K562 (cell line): ENCODE measurements around the gene TAF1D. TPM values are rescaled to one million over a fixed set of nuclear protein-coding genes. Genes with fewer than 3 reads are reported as not detected.

Source experiments
- ATAC-seq: fragments of 200-7000 bp; cut with Tn5 transposase; 3 replicates; pipeline ENCODE4 v1.9.1; 2020; ENCODE audit warnings: moderate library complexity
- BruUV-seq: library from RNA; stranded (reverse); fragments of 400-500 nt; replicated peaks from 2 replicates; lab custom pipeline; 2021; lab: Mats Ljungman, UMichigan
- CTCF ChIA-PET: fragments of 300-600 bp; formaldehyde crosslinking; extraction: SDS; loops from one replicate; lab custom pipeline; 2021; ENCODE audit warnings: low intra/inter-chr PET ratio; lab: Yijun Ruan, JAX
- POLR2A ChIA-PET: fragments of 300-600, 350-650 bp; sonication (Branson Sonifier 250); formaldehyde crosslinking; extraction: SDS; loops from one replicate; lab custom pipeline; 2021; ENCODE audit warnings: antibody characterized with exemption, inconsistent platforms; lab: Yijun Ruan, JAX
- DNase-seq, 4 experiments: peaks; one replicate each; pipeline versions ENCODE4 v3.0.0 to v3.0.0-alpha.2; 2011 to 2018; ENCODE audit warnings: low spot score in 3 of 4, mixed read lengths in 3 of 4; ENCODE audit errors: extremely low read depth in 1 of 4
- FAIRE-seq: peaks from 2 replicates; lab custom pipeline; 2011; peaks lifted over from hg19 to GRCh38; lab: Jason Lieb, UNC
- H2AFZ ChIP-seq: 2 replicates; pipeline ENCODE4 v1.6.0; 2011; ENCODE audit warnings: low read depth, low read length, control low read depth, inconsistent platforms
- H3K27ac ChIP-seq: fragments of 200-600 bp; 3 replicates; pipeline ENCODE4 v1.8.0; 2011; ENCODE audit warnings: low read depth, mild to moderate bottlenecking, control low read depth, inconsistent platforms, low read length, moderate library complexity, mixed read lengths; ENCODE audit errors: extremely low read depth
- H3K27me3 ChIP-seq, 2 experiments: fragments of 300-600 bp in 1 of 2; 2 replicates in 1 of 2; 3 replicates in 1 of 2; pipeline versions ENCODE4 v1.6.0 to v1.8.0; 2011; ENCODE audit warnings: inconsistent platforms in 2 of 2, low read length in 2 of 2, mild to moderate bottlenecking in 1 of 2, mixed read lengths in 1 of 2, moderate library complexity in 1 of 2; ENCODE audit not compliant: control insufficient read depth in 2 of 2, insufficient read depth in 2 of 2
- H3K36me3 ChIP-seq: fragments of 300-600 bp; 3 replicates; pipeline ENCODE4 v1.8.0; 2011; ENCODE audit warnings: mild to moderate bottlenecking, low read length, inconsistent platforms; ENCODE audit not compliant: control insufficient read depth, insufficient read depth
- H3K4me1 ChIP-seq, 2 experiments: fragments of 200-600 bp in 1 of 2; replicated peaks in 1 of 2; 2 replicates in 1 of 2; 3 replicates in 1 of 2; pipeline versions ENCODE4 v1.5.1 to v1.8.0; 2011; ENCODE audit warnings: inconsistent platforms in 2 of 2, low read length in 2 of 2, mild to moderate bottlenecking in 1 of 2, mixed read lengths in 1 of 2, moderate library complexity in 1 of 2; ENCODE audit not compliant: control insufficient read depth in 2 of 2, insufficient read depth in 2 of 2
- H3K4me2 ChIP-seq: 2 replicates; pipeline ENCODE4 v1.6.1; 2011; ENCODE audit warnings: low read length, control low read depth, inconsistent platforms, mixed read lengths; ENCODE audit not compliant: insufficient read depth
- H3K4me3 ChIP-seq: fragments of 200-600 bp; sonication (generic), shearing (Covaris generic); 2 replicates; pipeline ENCODE4 v1.5.1; 2016; ENCODE audit warnings: control low read depth, inconsistent platforms
- H3K79me2 ChIP-seq: fragments of 200-600 bp; 3 replicates; pipeline ENCODE4 v1.8.0; 2011; ENCODE audit warnings: low read length, inconsistent platforms; ENCODE audit not compliant: control insufficient read depth, insufficient read depth
- H3K9ac ChIP-seq, 2 experiments: 2 replicates each; pipeline versions ENCODE4 v1.6.0 to v1.6.1; 2011; ENCODE audit warnings: low read depth in 2 of 2, low read length in 2 of 2, control low read depth in 1 of 2, inconsistent platforms in 1 of 2, mild to moderate bottlenecking in 1 of 2, mixed read lengths in 1 of 2; ENCODE audit not compliant: insufficient read depth in 1 of 2
- H3K9me1 ChIP-seq: one replicate; pipeline ENCODE4 v1.6.0; 2011; ENCODE audit warnings: inconsistent platforms, mild to moderate bottlenecking, low read length, moderate library complexity; ENCODE audit not compliant: control insufficient read depth, insufficient read depth
- H3K9me3 ChIP-seq: replicated peaks from 2 replicates; pipeline ENCODE4 v1.5.1; 2011; ENCODE audit warnings: low read depth, low read length, inconsistent platforms; ENCODE audit not compliant: control insufficient read depth, insufficient read depth
- H4K20me1 ChIP-seq: replicated peaks from 2 replicates; pipeline ENCODE4 v1.6.1; 2011; ENCODE audit warnings: low read length, inconsistent platforms, mixed read lengths; ENCODE audit not compliant: control insufficient read depth, insufficient read depth
- WGBS: fragments of 100-300 bp; shearing (Covaris generic); methylation state at CpG from one replicate; pipeline ENCODE4 v1.1.6; 2016; ENCODE audit warnings: low coverage, mixed read lengths; ENCODE audit not compliant: insufficient coverage; ENCODE audit errors: missing lambda C conversion rate; 5-methylcytosine and 5-hydroxymethylcytosine counted together
- in situ Hi-C: fragments of 300-500 bp; cut with MboI; formaldehyde crosslinking; loops from 4 replicates; pipeline ENCODE4 v1.15.0; 2018; ENCODE audit warnings: inconsistent platforms, mixed read lengths
- intact Hi-C: fragments of 100-400 bp; cut with micrococcal nuclease; formaldehyde crosslinking; loops from 2 replicates; pipeline ENCODE4 v1.14.2; 2022
- polyA plus RNA-seq, 8 experiments: library from polyadenylated mRNA; depleted of rRNA in 4 of 8; stranded (reverse) in 5 of 8; unstranded in 3 of 8; fragments of >200 nt; fragmentation: Nextera tagmentation in 2 of 8; fragmentation: Illumina TruSeq in 1 of 8; extraction: Ambion mirVana in 2 of 8; extraction: Trizol in 1 of 8; gene quantifications; 2 replicates each; pipeline versions ENCODE4 v1.2.1 to v1.2.3, GENCODE V29; 2011 to 2014; ENCODE audit warnings: inconsistent platforms in 1 of 8, missing spikeins in 1 of 8
- total RNA-seq, 7 experiments: library from RNA; depleted of rRNA in 6 of 7; stranded (reverse); fragments of >200 nt in 6 of 7; fragmentation: Illumina TruSeq in 2 of 7; extraction: Trizol in 2 of 7; gene quantifications; 2 replicates each; pipeline versions ENCODE4 v1.2.1 to v1.2.3, GENCODE V29; 2011 to 2021; ENCODE audit warnings: low replicate concordance in 1 of 7
- TF ChIP-seq, protein P1 (sequence below), 3 experiments: IDR thresholded peaks in 2 of 3; conservative IDR thresholded peaks in 1 of 3; 2 replicates each; pipeline ENCODE4 v1.5.1; 2011 to 2012; ENCODE audit warnings: low read length in 3 of 3, mild to moderate bottlenecking in 3 of 3, control low read depth in 2 of 3, improper control_type of control experiment in 1 of 3, inconsistent platforms in 1 of 3, low read depth in 1 of 3, mixed read lengths in 1 of 3, moderate library complexity in 1 of 3; ENCODE audit not compliant: insufficient read depth in 2 of 3
- TF ChIP-seq, protein P2 (sequence below), 2 experiments: IDR thresholded peaks; 2 replicates each; pipeline ENCODE4 v1.6.1; 2011; ENCODE audit warnings: borderline replicate concordance in 1 of 2, control low read depth in 1 of 2, low read depth in 1 of 2, low read length in 1 of 2, mild to moderate bottlenecking in 1 of 2, mixed read lengths in 1 of 2, moderate library complexity in 1 of 2; ENCODE audit not compliant: insufficient read depth in 1 of 2, insufficient read length in 1 of 2, poor library complexity in 1 of 2, severe bottlenecking in 1 of 2; ENCODE audit errors: extremely low read depth in 1 of 2

TAF1D gene
- total and polyA plus RNA-seq, 9 of the 15 experiments (the other 6 are each of a cell fraction or from before 2014, with no cell fraction given), result 122 to 347 (median 250) TPM

DNA sequence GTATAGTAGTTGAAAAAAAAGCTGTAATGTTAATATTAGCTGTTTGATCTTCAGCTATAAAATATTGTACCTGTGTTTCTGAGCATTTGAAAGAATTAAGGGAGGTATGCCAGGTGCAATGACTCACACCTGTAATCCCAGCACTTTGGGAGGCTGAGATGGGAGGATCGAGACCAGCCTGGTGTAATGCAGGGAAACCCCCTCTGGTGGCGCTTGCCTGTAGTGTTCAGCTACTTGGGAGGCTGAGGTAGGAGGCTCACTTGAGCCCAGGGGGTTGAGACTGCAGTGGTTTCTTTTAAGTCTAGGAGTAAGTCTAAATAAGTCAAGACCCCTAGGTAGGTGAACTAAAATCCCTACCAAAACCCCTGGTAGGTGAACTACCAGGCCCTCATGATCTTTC lies 37.1 kb downstream of the TAF1D start:
- Histone ChIP-seq H2AFZ (no peak overlapping the region), H3K27ac (no peak overlapping the region), H3K27me3 (no peaks in the 10 kb centered on the region), H3K9me1 (no peaks in the 10 kb centered on the region), H3K9me3 (peaks cover 4% of the 10 kb centered on the region; the same call in 1 of the 2 replicates)
- ATAC-seq, result peak; percentile 72
- ChIA-PET POLR2A (interaction anchor here (0.5 to 1.0 kb wide), 2 partner anchors 9 to 14 kb away, joined by 3 read pairs; no protein-coding TSS in a partner anchor), CTCF (no interaction called here)
- no peak for FAIRE-seq
- in situ Hi-C loops, result no loop called here
- DNase-seq, result peak in 2 of 4 experiments; percentile 20 to 22
- 91% methylated on average over 2 of the region's 2 CpGs for WGBS
- TF ChIP-seq, protein P1, sequence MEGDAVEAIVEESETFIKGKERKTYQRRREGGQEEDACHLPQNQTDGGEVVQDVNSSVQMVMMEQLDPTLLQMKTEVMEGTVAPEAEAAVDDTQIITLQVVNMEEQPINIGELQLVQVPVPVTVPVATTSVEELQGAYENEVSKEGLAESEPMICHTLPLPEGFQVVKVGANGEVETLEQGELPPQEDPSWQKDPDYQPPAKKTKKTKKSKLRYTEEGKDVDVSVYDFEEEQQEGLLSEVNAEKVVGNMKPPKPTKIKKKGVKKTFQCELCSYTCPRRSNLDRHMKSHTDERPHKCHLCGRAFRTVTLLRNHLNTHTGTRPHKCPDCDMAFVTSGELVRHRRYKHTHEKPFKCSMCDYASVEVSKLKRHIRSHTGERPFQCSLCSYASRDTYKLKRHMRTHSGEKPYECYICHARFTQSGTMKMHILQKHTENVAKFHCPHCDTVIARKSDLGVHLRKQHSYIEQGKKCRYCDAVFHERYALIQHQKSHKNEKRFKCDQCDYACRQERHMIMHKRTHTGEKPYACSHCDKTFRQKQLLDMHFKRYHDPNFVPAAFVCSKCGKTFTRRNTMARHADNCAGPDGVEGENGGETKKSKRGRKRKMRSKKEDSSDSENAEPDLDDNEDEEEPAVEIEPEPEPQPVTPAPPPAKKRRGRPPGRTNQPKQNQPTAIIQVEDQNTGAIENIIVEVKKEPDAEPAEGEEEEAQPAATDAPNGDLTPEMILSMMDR (IDR thresholded peaks at IDR 0.05 in 2 of 3, conservative IDR thresholded peaks at IDR 0.05 in 1 of 3; ENCODE audit: insufficient read depth in 2 of 3, low read depth in 1 of 3, low read length in 3 of 3), result peak in 2 of 3 experiments; percentile 23 to 32; a peak in 1 of 6 replicates
- TF ChIP-seq, protein P2, sequence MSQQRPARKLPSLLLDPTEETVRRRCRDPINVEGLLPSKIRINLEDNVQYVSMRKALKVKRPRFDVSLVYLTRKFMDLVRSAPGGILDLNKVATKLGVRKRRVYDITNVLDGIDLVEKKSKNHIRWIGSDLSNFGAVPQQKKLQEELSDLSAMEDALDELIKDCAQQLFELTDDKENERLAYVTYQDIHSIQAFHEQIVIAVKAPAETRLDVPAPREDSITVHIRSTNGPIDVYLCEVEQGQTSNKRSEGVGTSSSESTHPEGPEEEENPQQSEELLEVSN (IDR thresholded peaks at IDR 0.05; ENCODE audit: borderline replicate concordance in 1 of 2, extremely low read depth in 1 of 2, insufficient read depth in 1 of 2, insufficient read length in 1 of 2, low read depth in 1 of 2, low read length in 1 of 2, poor library complexity in 1 of 2, severe bottlenecking in 1 of 2), result no peak
- TF ChIP-seq, all 486 proteins: peak for 1
- Histone ChIP-seq H4K20me1 (no peaks in the 10 kb centered on the region), H3K9ac (no peak overlapping the region), H3K36me3 (peaks cover 92% of the 10 kb centered on the region), H3K4me2 (no peak overlapping the region), H3K4me1 (no peaks in the 10 kb centered on the region), H3K4me3 (no peak overlapping the region), H3K79me2 (peaks cover 3% of the 10 kb centered on the region; the same call in 1 of the 3 replicates)
- intact Hi-C loops, result no loop called here
- no TSS peak for BruUV-seq
